Common myeloid progenitor, CD34-positive (primary cell): ENCODE results near the gene EPS8L3.
A peak's percentile ranks its signal among the peaks of the same experiment; 100 is the strongest.

ENCODE experiments used
- CTCF ChIA-PET: fragments of 350-600 bp; sonication (Branson Sonifier 250); formaldehyde crosslinking; loops from one replicate; lab custom pipeline; 2021; ENCODE audit warnings: antibody characterized with exemption; lab: Charles Lee
- POLR2A ChIA-PET: fragments of 350-600 bp; sonication (Branson Sonifier 250); formaldehyde crosslinking; loops from one replicate; lab custom pipeline; 2021; ENCODE audit warnings: antibody characterized with exemption; lab: Charles Lee
- DNase-seq, 3 donors: peaks; one replicate each; pipeline versions ENCODE4 v3.0.0 to v3.0.0-alpha.2; 2013
- H3K27ac ChIP-seq, 2 experiments: 1 replicate in 1 of 2; 2 replicates in 1 of 2; pipeline ENCODE4 v1.7.0; 2013; ENCODE audit warnings: inconsistent platforms in 2 of 2, low read length in 2 of 2, mild to moderate bottlenecking in 2 of 2, low read depth in 1 of 2, moderate library complexity in 1 of 2; ENCODE audit not compliant: severe bottlenecking in 2 of 2, insufficient read depth in 1 of 2, poor library complexity in 1 of 2
- H3K27me3 ChIP-seq, 5 experiments: replicated peaks in 2 of 5; 1 replicate in 3 of 5; 2 replicates in 2 of 5; pipeline versions ENCODE4 v1.6.1 to v1.7.0; 2013; ENCODE audit warnings: low read length in 4 of 5, mild to moderate bottlenecking in 2 of 5, moderate library complexity in 2 of 5, inconsistent platforms in 1 of 5; ENCODE audit not compliant: insufficient read depth in 5 of 5, control insufficient read depth in 4 of 5
- H3K36me3 ChIP-seq, 4 experiments: 1 replicate in 2 of 4; 2 replicates in 2 of 4; pipeline versions ENCODE4 v1.6.1 to v1.7.0; 2013; ENCODE audit warnings: low read length in 3 of 4, control low read depth in 1 of 4, mild to moderate bottlenecking in 1 of 4; ENCODE audit not compliant: control insufficient read depth in 4 of 4, insufficient read depth in 4 of 4
- H3K4me1 ChIP-seq, 4 experiments: 1 replicate in 3 of 4; 2 replicates in 1 of 4; pipeline versions ENCODE4 v1.6.1 to v1.7.1; 2013; ENCODE audit warnings: low read length in 3 of 4, mild to moderate bottlenecking in 3 of 4, control low read depth in 1 of 4, inconsistent platforms in 1 of 4, moderate library complexity in 1 of 4; ENCODE audit not compliant: control insufficient read depth in 4 of 4, insufficient read depth in 4 of 4; ENCODE audit errors: control extremely low read depth in 1 of 4
- H3K4me3 ChIP-seq, 7 experiments: 1 replicate in 4 of 7; 2 replicates in 3 of 7; pipeline versions ENCODE4 v1.5.1 to v1.7.0; 2013; ENCODE audit warnings: mild to moderate bottlenecking in 7 of 7, low read length in 6 of 7, moderate library complexity in 6 of 7, inconsistent platforms in 2 of 7, low read depth in 2 of 7, control low read depth in 1 of 7; ENCODE audit not compliant: insufficient read depth in 4 of 7, control insufficient read depth in 1 of 7; ENCODE audit errors: extremely low read depth in 1 of 7
- H3K9me3 ChIP-seq, 5 experiments: 1 replicate in 4 of 5; 2 replicates in 1 of 5; pipeline versions ENCODE4 v1.6.1 to v1.7.1; 2013; ENCODE audit warnings: low read length in 4 of 5, mild to moderate bottlenecking in 2 of 5, inconsistent platforms in 1 of 5, low read depth in 1 of 5, moderate library complexity in 1 of 5; ENCODE audit not compliant: control insufficient read depth in 4 of 5, insufficient read depth in 2 of 5; ENCODE audit errors: control extremely low read depth in 1 of 5
- WGBS: methylation state at CpG from one replicate; pipeline ENCODE4 v1.1.5; 2013; ENCODE audit not compliant: insufficient coverage; 5-methylcytosine and 5-hydroxymethylcytosine counted together

EPS8L3 gene

GRCh38 chr1:109806733-109807400 is 43.1 kb upstream of the EPS8L3 start:
- DNase-seq, result no peak
- H3K9me3 ChIP-seq, result no peaks in the 10 kb centered on the region
- H3K27ac ChIP-seq, result no peak overlapping the region
- H3K4me1 ChIP-seq, result peaks cover 3 to 58% (median 21%) of the 10 kb centered on the region in 4 experiments
- H3K4me3 ChIP-seq, result no peak overlapping the region
- POLR2A ChIA-PET, result interaction anchor here (0.7 to 1.6 kb wide), 2 partner anchors 11 to 107 kb away, joined by 4 to 5 read pairs; no protein-coding TSS in a partner anchor
- no peaks in the 10 kb centered on the region for H3K27me3 ChIP-seq
- 90% methylated on average over 3 of the region's 6 CpGs for WGBS
- H3K36me3 ChIP-seq, result no peaks in the 10 kb centered on the region
- CTCF ChIA-PET, result interaction anchor here (0.6 to 6.0 kb wide), 11 partner anchors 9 to 56 kb away, joined by 3 to 37 read pairs (median 4); no protein-coding TSS in a partner anchor

DNA sequence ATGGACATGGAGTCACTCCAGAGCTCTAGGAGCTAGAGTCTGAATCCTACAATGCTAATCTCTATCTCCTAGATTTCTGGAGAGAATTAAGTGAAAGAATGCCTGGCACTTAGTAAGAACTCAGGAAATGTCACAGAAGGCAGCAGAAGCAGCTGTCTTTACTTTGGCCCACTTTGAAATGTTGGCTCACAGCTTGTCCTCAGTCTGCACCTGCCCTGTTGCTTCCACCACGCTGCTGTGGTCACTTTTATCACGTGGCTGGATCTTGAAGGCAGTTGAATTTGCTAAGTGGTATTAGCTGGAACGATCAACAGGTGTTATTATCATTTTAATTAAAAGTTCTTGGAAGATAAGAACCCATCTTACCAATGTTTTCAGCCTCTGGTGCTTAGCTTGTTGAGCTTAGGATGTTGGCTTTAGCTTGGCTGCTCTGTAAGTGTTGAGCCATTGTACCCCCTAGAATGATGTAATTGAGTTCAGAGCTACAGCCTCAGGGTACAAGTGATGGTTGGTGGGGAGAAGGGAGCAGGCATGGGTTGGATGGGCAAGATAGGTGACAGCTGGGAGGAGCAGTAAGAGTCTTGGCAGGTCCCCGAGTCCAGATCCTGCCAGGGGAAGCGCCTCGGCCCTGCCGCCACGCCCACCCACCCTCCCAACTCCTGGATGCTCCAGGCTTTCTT is 41.9 kb upstream of the EPS8L3 start:
- no CpG with 5 or more reads among the region's 8 CpGs for WGBS
- DNase-seq, result peak in 2 of 3 donors; percentile 30 to 44
- H3K27ac ChIP-seq, result no peak overlapping the region
- no peaks in the 10 kb centered on the region for H3K9me3 ChIP-seq
- ChIA-PET POLR2A (interaction anchor here (0.6 to 1.6 kb wide), 3 partner anchors 13 to 143 kb away, joined by 3 to 5 read pairs (median 3); partner anchors contain the start of gene CSF1), CTCF (interaction anchor here (1.1 to 6.0 kb wide), 10 partner anchors 9 to 178 kb away, joined by 3 to 37 read pairs (median 4); no protein-coding TSS in a partner anchor)
- H3K27me3 ChIP-seq, result no peaks in the 10 kb centered on the region
- peaks cover 3 to 58% (median 21%) of the 10 kb centered on the region in 4 experiments for H3K4me1 ChIP-seq
- H3K4me3 ChIP-seq, result no peak overlapping the region
- H3K36me3 ChIP-seq, result no peaks in the 10 kb centered on the region

- Histone ChIP-seq H3K9me3 (no peaks in the 10 kb centered on the region), H3K36me3 (no peaks in the 10 kb centered on the region), H3K27me3 (no peaks in the 10 kb centered on the region), H3K27ac (no peak overlapping the region), H3K4me3 (no peak overlapping the region), H3K4me1 (peaks cover 3 to 56% (median 21%) of the 10 kb centered on the region in 4 experiments)
- ChIA-PET CTCF (interaction anchor here (1.1 to 2.7 kb wide), 2 partner anchors 10 to 28 kb away, joined by 3 to 14 read pairs; no protein-coding TSS in a partner anchor), POLR2A (no interaction called here)
- 100% methylated on average over 1 of the region's 4 CpGs for WGBS
- no peak for DNase-seq
Observed at GRCh38 chr1:109804660-109805059, 40.9 kb upstream of the EPS8L3 start.

DNA sequence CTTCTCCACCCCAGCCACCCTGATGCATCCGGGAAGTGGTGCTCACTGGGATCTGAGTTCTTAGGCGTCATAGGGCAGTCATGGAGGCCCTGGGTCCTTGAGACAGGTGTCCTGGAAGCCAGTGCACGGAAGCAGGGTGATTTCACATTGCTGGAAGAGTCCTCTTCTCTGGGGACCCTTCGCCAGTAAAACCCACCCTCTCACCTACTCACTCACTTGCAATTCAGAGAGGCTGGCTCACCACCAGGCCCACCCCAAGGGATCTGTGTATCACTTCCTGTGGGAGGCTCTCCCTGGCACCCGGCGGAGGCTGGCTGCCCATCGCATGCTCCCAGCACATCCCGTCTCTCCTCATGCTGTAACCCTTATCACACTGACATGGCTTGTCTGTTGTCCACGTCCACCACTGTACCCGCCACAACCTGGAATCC is 40.2 kb upstream of the EPS8L3 start:
- 73% methylated on average over 5 of the region's 10 CpGs for WGBS
- no peak for DNase-seq
- POLR2A ChIA-PET, result no interaction called here
- no peaks in the 10 kb centered on the region for H3K9me3 ChIP-seq
- CTCF ChIA-PET, result interaction anchor here (3.6 kb wide), 1 partner anchor 11 kb away, joined by 12 read pairs; no protein-coding TSS in a partner anchor
- H3K27ac ChIP-seq, result no peak overlapping the region
- peaks cover 0 to 49% (median 19%) of the 10 kb centered on the region in 4 experiments for H3K4me1 ChIP-seq
- no peaks in the 10 kb centered on the region for H3K36me3 ChIP-seq
- H3K27me3 ChIP-seq, result no peaks in the 10 kb centered on the region
- H3K4me3 ChIP-seq, result no peak overlapping the region

DNA sequence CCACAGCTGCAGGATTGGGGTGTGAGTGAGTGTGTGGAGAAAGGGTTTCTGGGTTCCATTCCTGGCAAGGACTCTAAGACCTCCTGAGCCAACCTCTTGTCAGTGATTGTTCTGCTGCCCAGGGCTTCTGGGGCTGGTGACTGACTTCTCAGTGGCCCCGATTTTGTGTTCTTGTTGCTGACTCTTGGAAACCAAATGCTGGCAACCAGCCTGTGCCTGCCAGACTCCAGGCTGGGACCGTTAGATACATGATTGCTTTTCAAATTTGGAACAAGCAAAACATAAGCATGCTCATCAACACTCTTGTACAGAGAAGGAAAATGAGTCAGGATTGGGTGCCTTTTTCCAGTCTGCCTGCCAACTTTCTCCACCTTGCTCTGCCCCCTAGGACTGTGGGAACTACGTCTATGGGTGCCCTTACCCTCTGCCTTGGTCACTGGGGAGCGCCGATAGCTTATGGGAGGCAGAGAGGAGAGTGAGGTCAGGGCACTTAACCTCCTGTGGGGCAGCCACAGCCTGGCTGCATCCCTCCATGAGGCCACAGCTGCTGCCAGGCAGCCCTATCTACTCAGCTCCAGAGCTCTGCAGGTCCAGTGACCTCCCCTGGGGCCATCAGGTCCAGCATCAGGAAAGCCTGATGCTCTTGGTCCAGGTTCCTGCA is 39.3 kb upstream of the EPS8L3 start:
- WGBS, result 91% methylated on average over 4 of the region's 5 CpGs
- H3K9me3 ChIP-seq, result no peaks in the 10 kb centered on the region
- no peaks in the 10 kb centered on the region for H3K36me3 ChIP-seq
- ChIA-PET CTCF (interaction anchor here (1.3 to 3.6 kb wide), 3 partner anchors 10 to 26 kb away, joined by 7 to 12 read pairs (median 8); no protein-coding TSS in a partner anchor), POLR2A (no interaction called here)
- no peak overlapping the region for H3K4me3 ChIP-seq
- peaks cover 2 to 48% (median 22%) of the 10 kb centered on the region in 4 experiments for H3K4me1 ChIP-seq
- no peak for DNase-seq
- H3K27ac ChIP-seq, result no peak overlapping the region
- no peaks in the 10 kb centered on the region for H3K27me3 ChIP-seq

- Histone ChIP-seq H3K27me3 (no peaks in the 10 kb centered on the region), H3K27ac (no peak overlapping the region), H3K9me3 (no peaks in the 10 kb centered on the region), H3K4me3 (no peak overlapping the region), H3K4me1 (peaks cover 6 to 53% (median 29%) of the 10 kb centered on the region in 4 experiments), H3K36me3 (no peaks in the 10 kb centered on the region)
- 76% methylated on average over 13 of the region's 17 CpGs for WGBS
- peak in 2 of 3 donors; percentile 22 to 57 for DNase-seq
- POLR2A ChIA-PET, result no interaction called here
- CTCF ChIA-PET, result interaction anchor here (0.8 to 4.2 kb wide), 5 partner anchors 9 to 102 kb away, joined by 4 to 17 read pairs (median 8); no protein-coding TSS in a partner anchor
Observed at GRCh38 chr1:109802136-109802900, 38.6 kb upstream of the EPS8L3 start.
